ENCODE results near the gene INSYN2B.

The INSYN2B gene

GRCh38 chr5:169889572-169889971 is 90.7 kb downstream of the INSYN2B start:
- no peak for DNase-seq (ENCODE audit: low spot score)

GRCh38 chr5:169886677-169887076 is 93.6 kb downstream of the INSYN2B start:
- DNase-seq (ENCODE audit: low spot score) = no peak

- no peak for DNase-seq (ENCODE audit: low spot score)
Observed at GRCh38 chr5:169886033-169886432, 94.3 kb downstream of the INSYN2B start.

GRCh38 chr5:169881702-169882303 is 98.5 kb downstream of the INSYN2B start:
- DNase-seq (ENCODE audit: low spot score) = no peak

- no peak for DNase-seq (ENCODE audit: low spot score)
Observed at GRCh38 chr5:169880785-169881184, 99.5 kb downstream of the INSYN2B start.

- DNase-seq (ENCODE audit: low spot score) = no peak
Observed at GRCh38 chr5:169880012-169880663, 100.2 kb downstream of the INSYN2B start.

- DNase-seq (ENCODE audit: low spot score) = peak; percentile 9
Observed at GRCh38 chr5:169876386-169876785, 103.9 kb downstream of the INSYN2B start.

- DNase-seq (ENCODE audit: low spot score) = no peak
Observed at GRCh38 chr5:169875731-169876130, 104.6 kb downstream of the INSYN2B start.

GRCh38 chr5:169875091-169875728 is 105.1 kb downstream of the INSYN2B start:
- DNase-seq (ENCODE audit: low spot score) = no peak

GRCh38 chr5:169874621-169875020 is 105.7 kb downstream of the INSYN2B start:
- no peak for DNase-seq (ENCODE audit: low spot score)

GRCh38 chr5:169873642-169874041 is 106.7 kb downstream of the INSYN2B start:
- DNase-seq (ENCODE audit: low spot score) = peak; percentile 15

- DNase-seq (ENCODE audit: low spot score) = no peak
Observed at GRCh38 chr5:169871826-169872490, 108.3 kb downstream of the INSYN2B start.

- no peak for DNase-seq (ENCODE audit: low spot score)
Observed at GRCh38 chr5:169870211-169870610, 110.1 kb downstream of the INSYN2B start.

GRCh38 chr5:169869066-169869465 is 111.2 kb downstream of the INSYN2B start:
- no peak for DNase-seq (ENCODE audit: low spot score)

- no peak for DNase-seq (ENCODE audit: low spot score)
Observed at GRCh38 chr5:169867347-169867746, 112.9 kb downstream of the INSYN2B start.

GRCh38 chr5:169864483-169864882 is 115.8 kb downstream of the INSYN2B start:
- DNase-seq (ENCODE audit: low spot score) = no peak

GRCh38 chr5:169862391-169862811 is 117.9 kb downstream of the INSYN2B start:
- no peak for DNase-seq (ENCODE audit: low spot score)

GRCh38 chr5:169861934-169862333 is 118.4 kb downstream of the INSYN2B start:
- no peak for DNase-seq (ENCODE audit: low spot score)

GRCh38 chr5:169861433-169861832 is 118.9 kb downstream of the INSYN2B start:
- DNase-seq (ENCODE audit: low spot score) = no peak

- DNase-seq (ENCODE audit: low spot score) = no peak
Observed at GRCh38 chr5:169860585-169860984, 119.7 kb downstream of the INSYN2B start.

GRCh38 chr5:169856571-169856970 is 123.7 kb downstream of the INSYN2B start:
- peak; percentile 91 for DNase-seq (ENCODE audit: low spot score)

- DNase-seq (ENCODE audit: low spot score) = no peak
Observed at GRCh38 chr5:169851321-169851850, 128.9 kb downstream of the INSYN2B start.

GRCh38 chr5:169850409-169850808 is 129.9 kb downstream of the INSYN2B start:
- DNase-seq (ENCODE audit: low spot score) = no peak
